Mesenchymal stem cell (in vitro differentiated cells and primary cell): ENCODE data around the gene C1orf198.

ENCODE experiments used
- DNase-seq: peaks from one replicate; pipeline ENCODE4 v3.0.0-alpha.2; 2013
- H2AFZ ChIP-seq: one replicate; pipeline ENCODE4 v1.6.1; 2013; ENCODE audit warnings: low read depth, mild to moderate bottlenecking, control low read depth, inconsistent platforms, low read length, moderate library complexity
- H2AK5ac ChIP-seq: 2 replicates; pipeline ENCODE4 v1.6.1; 2013; ENCODE audit warnings: low read length, moderate library complexity, mild to moderate bottlenecking, inconsistent platforms; ENCODE audit not compliant: severe bottlenecking
- H2BK120ac ChIP-seq: one replicate; pipeline ENCODE4 v1.6.1; 2013; ENCODE audit warnings: low read depth, mild to moderate bottlenecking, inconsistent platforms, low read length, moderate library complexity
- H2BK12ac ChIP-seq, 2 experiments: one replicate each; pipeline ENCODE4 v1.6.1; 2013; ENCODE audit warnings: inconsistent platforms in 2 of 2, low read length in 2 of 2, mild to moderate bottlenecking in 2 of 2, moderate library complexity in 2 of 2, control low read depth in 1 of 2
- H2BK15ac ChIP-seq: one replicate; pipeline ENCODE4 v1.6.1; 2013; ENCODE audit warnings: mild to moderate bottlenecking, low read depth, inconsistent platforms; ENCODE audit not compliant: poor library complexity, severe bottlenecking
- H2BK5ac ChIP-seq: 2 replicates; pipeline ENCODE4 v1.6.1; 2013; ENCODE audit warnings: low read depth, mild to moderate bottlenecking, low read length, control low read depth, inconsistent platforms; ENCODE audit not compliant: poor library complexity, severe bottlenecking
- H3K14ac ChIP-seq, 2 experiments: one replicate each; pipeline ENCODE4 v1.6.1; 2013; ENCODE audit warnings: inconsistent platforms in 2 of 2, low read length in 2 of 2, control low read depth in 1 of 2, mild to moderate bottlenecking in 1 of 2, moderate library complexity in 1 of 2
- H3K18ac ChIP-seq, 2 experiments: one replicate each; pipeline ENCODE4 v1.6.1; 2013; ENCODE audit warnings: inconsistent platforms in 2 of 2, low read length in 2 of 2, control low read depth in 1 of 2, low read depth in 1 of 2, mild to moderate bottlenecking in 1 of 2
- H3K23ac ChIP-seq, 2 experiments: one replicate each; pipeline ENCODE4 v1.6.1; 2013; ENCODE audit warnings: inconsistent platforms in 2 of 2, low read length in 2 of 2, mild to moderate bottlenecking in 2 of 2, moderate library complexity in 2 of 2, control low read depth in 1 of 2
- H3K27ac ChIP-seq: 2 replicates; pipeline ENCODE4 v1.5.1; 2013; ENCODE audit warnings: mild to moderate bottlenecking, moderate library complexity, low read length, control low read depth, inconsistent platforms; ENCODE audit not compliant: poor library complexity, severe bottlenecking
- H3K27me3 ChIP-seq, 2 experiments: 2 replicates each; pipeline versions ENCODE4 v1.6.1 to v1.7.0; 2013; ENCODE audit warnings: low read length in 2 of 2, mild to moderate bottlenecking in 2 of 2, moderate library complexity in 2 of 2, control low read depth in 1 of 2, inconsistent platforms in 1 of 2; ENCODE audit not compliant: control insufficient read depth in 1 of 2, insufficient read depth in 1 of 2
- H3K36me3 ChIP-seq, 2 experiments: 2 replicates each; pipeline versions ENCODE4 v1.6.1 to v1.7.0; 2013; ENCODE audit warnings: low read length in 2 of 2, control low read depth in 1 of 2, inconsistent platforms in 1 of 2, low read depth in 1 of 2, mild to moderate bottlenecking in 1 of 2; ENCODE audit not compliant: insufficient read depth in 2 of 2, control insufficient read depth in 1 of 2
- H3K4ac ChIP-seq, 2 experiments: one replicate each; pipeline ENCODE4 v1.6.1; 2013; ENCODE audit warnings: inconsistent platforms in 2 of 2, low read length in 2 of 2, mild to moderate bottlenecking in 2 of 2, moderate library complexity in 2 of 2, control low read depth in 1 of 2, low read depth in 1 of 2
- H3K4me1 ChIP-seq: 2 replicates; pipeline ENCODE4 v1.6.1; 2013; ENCODE audit warnings: low read depth, low read length, control low read depth; ENCODE audit not compliant: control insufficient read depth, insufficient read depth
- H3K4me2 ChIP-seq: 2 replicates; pipeline ENCODE4 v1.6.1; 2013; ENCODE audit warnings: low read length, mild to moderate bottlenecking, inconsistent platforms; ENCODE audit not compliant: poor library complexity, severe bottlenecking
- H3K4me3 ChIP-seq, 2 experiments: 2 replicates each; pipeline versions ENCODE4 v1.5.1 to v1.7.0; 2013; ENCODE audit warnings: low read length in 2 of 2, mild to moderate bottlenecking in 2 of 2, control low read depth in 1 of 2, low read depth in 1 of 2; ENCODE audit not compliant: insufficient read depth in 1 of 2
- H3K79me1 ChIP-seq: replicated peaks from 2 replicates; pipeline ENCODE4 v1.6.1; 2013; ENCODE audit warnings: mild to moderate bottlenecking, control low read depth, low read length, inconsistent platforms; ENCODE audit not compliant: poor library complexity, severe bottlenecking
- H3K9ac ChIP-seq: 2 replicates; pipeline ENCODE4 v1.7.0; 2013; ENCODE audit warnings: mild to moderate bottlenecking, low read length, moderate library complexity
- H3K9me3 ChIP-seq: 2 replicates; pipeline ENCODE4 v1.7.0; 2013; ENCODE audit warnings: mild to moderate bottlenecking, low read length; ENCODE audit not compliant: control insufficient read depth
- H4K8ac ChIP-seq: one replicate; pipeline ENCODE4 v1.6.1; 2013; ENCODE audit warnings: inconsistent platforms, mild to moderate bottlenecking, low read length, moderate library complexity
- H4K91ac ChIP-seq: one replicate; pipeline ENCODE4 v1.6.1; 2013; ENCODE audit warnings: mild to moderate bottlenecking, low read length, inconsistent platforms
- WGBS: methylation state at CpG from one replicate; pipeline ENCODE4 v1.1.7; 2013; ENCODE audit warnings: mixed read lengths; 5-methylcytosine and 5-hydroxymethylcytosine counted together

C1orf198 gene

DNA sequence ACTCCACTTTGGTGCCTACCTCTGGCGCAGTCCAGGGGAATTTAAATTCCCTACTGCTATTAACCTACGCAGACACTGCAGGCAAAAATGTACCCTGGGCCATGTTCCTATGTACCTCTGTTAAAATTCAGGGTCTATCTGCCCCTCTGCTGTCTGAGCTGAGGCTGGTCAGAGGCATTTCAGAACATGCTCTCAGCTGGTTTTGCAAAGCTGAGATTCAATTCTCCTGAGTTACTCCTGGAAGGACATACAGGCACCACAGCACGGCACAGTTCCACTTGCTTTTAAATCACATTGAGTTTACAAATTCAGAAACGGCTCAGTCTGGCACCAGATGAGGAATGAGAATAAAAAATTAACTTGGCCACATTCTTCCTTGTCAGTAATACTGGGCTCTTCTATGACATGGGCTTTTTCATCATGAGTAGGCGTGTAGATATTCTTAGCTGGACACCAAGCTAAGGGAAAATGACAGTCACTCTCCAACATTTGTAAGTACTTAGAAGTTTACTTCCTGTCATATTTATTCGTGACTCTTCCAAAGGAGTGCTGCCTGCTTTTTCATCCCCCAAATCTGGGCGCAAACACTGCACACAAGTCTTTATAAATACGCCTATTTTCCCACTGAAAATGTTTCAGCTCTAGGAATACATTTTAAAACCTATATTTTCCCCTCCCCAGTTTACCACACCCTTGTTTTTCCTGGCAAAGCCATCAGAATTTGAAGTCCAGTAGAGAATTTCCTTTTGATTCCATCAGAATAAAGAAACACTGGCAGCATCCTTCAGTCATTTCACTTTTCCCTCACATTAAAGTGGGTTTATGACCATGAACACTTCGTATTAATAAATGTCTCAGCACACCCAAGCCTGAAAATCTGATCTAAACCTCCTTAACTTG is 1.9 kb downstream of the C1orf198 start:
- no peak overlapping the region for H3K14ac ChIP-seq
- H3K4me2 ChIP-seq = peak overlapping the region; percentile 76
- no peak overlapping the region for H2BK12ac ChIP-seq
- H4K91ac ChIP-seq = no peak overlapping the region
- peaks cover 29% of the 10 kb centered on the region for H3K4me1 ChIP-seq
- H2BK15ac ChIP-seq = no peak overlapping the region
- peak overlapping the region; percentile 75 for H3K27ac ChIP-seq
- no peak overlapping the region for H3K23ac ChIP-seq
- 70% methylated on average over 9 of the region's 9 CpGs for WGBS
- DNase-seq = peak; percentile 47
- peak overlapping the region; percentile 51 for H2AK5ac ChIP-seq
- no peak overlapping the region for H4K8ac ChIP-seq
- no peaks in the 10 kb centered on the region for H3K27me3 ChIP-seq
- H2BK5ac ChIP-seq = no peak overlapping the region
- H2AFZ ChIP-seq = no peak overlapping the region
- H3K18ac ChIP-seq = peak overlapping the region in 1 of 2 experiments; percentile 30
- H3K4me3 ChIP-seq = peak overlapping the region in 1 of 2 experiments; percentile 98
- H3K4ac ChIP-seq = peak overlapping the region in 1 of 2 experiments; percentile 68
- H2BK120ac ChIP-seq = no peak overlapping the region
- H3K9me3 ChIP-seq = no peaks in the 10 kb centered on the region
- peaks cover 14% of the 10 kb centered on the region for H3K79me1 ChIP-seq
- H3K36me3 ChIP-seq = peaks cover 7 to 18% of the 10 kb centered on the region in 2 experiments
- H3K9ac ChIP-seq = peak overlapping the region; percentile 92

DNA sequence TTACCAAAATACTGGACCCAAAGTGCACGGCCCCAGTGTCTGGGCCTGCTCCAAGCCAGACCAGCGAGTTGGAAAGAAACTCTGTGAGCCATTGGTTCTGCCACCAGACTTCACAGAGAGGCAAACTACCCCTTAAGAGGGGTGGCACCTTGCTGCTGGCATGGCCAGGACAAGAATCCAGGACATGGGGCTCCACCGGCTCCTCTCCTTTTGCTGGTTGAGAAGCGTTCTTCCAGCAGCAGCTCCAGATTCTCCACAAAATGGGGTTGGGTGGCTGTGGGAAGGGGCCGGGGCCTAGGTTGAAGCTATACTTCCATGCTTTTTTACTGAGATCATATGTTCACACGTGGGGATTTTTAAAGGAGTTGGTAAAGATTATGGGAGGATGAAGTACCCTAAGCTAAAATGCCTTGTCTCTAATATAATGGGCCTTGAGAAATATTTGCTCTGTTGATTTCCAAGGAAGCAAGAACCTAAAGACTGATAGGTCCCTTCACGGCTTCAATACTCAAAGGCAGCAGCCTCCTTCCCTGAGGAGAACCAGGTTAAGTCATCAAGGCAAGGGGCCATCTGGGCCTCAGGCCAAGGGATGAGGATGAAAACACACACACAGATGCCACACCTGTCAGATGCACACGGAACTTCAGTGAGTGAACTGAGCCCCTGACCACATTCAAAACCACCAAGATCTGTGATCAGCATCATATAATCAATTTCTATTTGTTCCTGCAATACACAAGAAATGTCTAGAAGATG is 3.1 kb downstream of the C1orf198 start:
- WGBS = 96% methylated on average over 8 of the region's 8 CpGs
- H4K8ac ChIP-seq = no peak overlapping the region
- H3K4ac ChIP-seq = no peak overlapping the region
- H3K14ac ChIP-seq = no peak overlapping the region
- no peaks in the 10 kb centered on the region for H3K27me3 ChIP-seq
- no peak overlapping the region for H2BK15ac ChIP-seq
- H2BK5ac ChIP-seq = no peak overlapping the region
- H3K9ac ChIP-seq = peak overlapping the region; percentile 92
- H3K27ac ChIP-seq = no peak overlapping the region
- no peak overlapping the region for H2BK12ac ChIP-seq
- no peaks in the 10 kb centered on the region for H3K9me3 ChIP-seq
- no peak overlapping the region for H2AFZ ChIP-seq
- H3K4me3 ChIP-seq = peak overlapping the region in 1 of 2 experiments; percentile 98
- H2AK5ac ChIP-seq = peak overlapping the region; percentile 77
- H3K36me3 ChIP-seq = peaks cover 9 to 26% of the 10 kb centered on the region in 2 experiments
- H3K23ac ChIP-seq = no peak overlapping the region
- no peak overlapping the region for H3K4me2 ChIP-seq
- H3K4me1 ChIP-seq = peaks cover 31% of the 10 kb centered on the region
- peaks cover 19% of the 10 kb centered on the region for H3K79me1 ChIP-seq
- H4K91ac ChIP-seq = no peak overlapping the region
- DNase-seq = no peak
- H3K18ac ChIP-seq = no peak overlapping the region
- H2BK120ac ChIP-seq = no peak overlapping the region

DNA sequence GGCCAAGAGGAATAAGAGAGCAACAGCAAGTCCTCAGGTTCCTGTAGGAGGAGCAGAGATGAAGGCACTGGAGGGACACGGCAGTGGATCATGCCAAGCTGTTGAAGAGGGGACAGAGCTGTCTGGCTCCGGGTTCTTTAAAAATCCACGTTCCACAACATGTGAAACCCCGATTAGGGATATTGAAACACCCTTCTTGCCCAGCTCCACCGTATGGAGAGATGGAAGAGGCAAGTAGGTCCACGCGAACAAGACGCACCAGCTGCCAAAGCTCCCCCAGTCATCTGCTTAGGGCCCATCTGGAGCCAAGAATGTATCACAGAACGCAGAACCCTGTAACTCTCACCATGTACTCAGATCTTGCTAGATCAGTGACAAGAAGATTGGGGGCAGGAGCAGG is 3.9 kb downstream of the C1orf198 start:
- peaks cover 32% of the 10 kb centered on the region for H3K4me1 ChIP-seq
- peaks cover 9 to 26% of the 10 kb centered on the region in 2 experiments for H3K36me3 ChIP-seq
- peaks cover 20% of the 10 kb centered on the region for H3K79me1 ChIP-seq
- no peak overlapping the region for H3K27ac ChIP-seq
- H3K27me3 ChIP-seq = no peaks in the 10 kb centered on the region
- no peak overlapping the region for H2BK5ac ChIP-seq
- H2AFZ ChIP-seq = no peak overlapping the region
- H3K14ac ChIP-seq = no peak overlapping the region
- no peak overlapping the region for H2BK12ac ChIP-seq
- no peak overlapping the region for H3K4me2 ChIP-seq
- no peak overlapping the region for H3K9ac ChIP-seq
- no peak overlapping the region for H4K8ac ChIP-seq
- H2BK120ac ChIP-seq = no peak overlapping the region
- no peak overlapping the region for H2AK5ac ChIP-seq
- H3K18ac ChIP-seq = peak overlapping the region in 1 of 2 experiments; percentile 28
- 96% methylated on average over 8 of the region's 9 CpGs for WGBS
- no peaks in the 10 kb centered on the region for H3K9me3 ChIP-seq
- H2BK15ac ChIP-seq = no peak overlapping the region
- H3K4ac ChIP-seq = no peak overlapping the region
- H4K91ac ChIP-seq = no peak overlapping the region
- H3K4me3 ChIP-seq = peak overlapping the region in 1 of 2 experiments; percentile 98
- H3K23ac ChIP-seq = no peak overlapping the region
- no peak for DNase-seq

DNA sequence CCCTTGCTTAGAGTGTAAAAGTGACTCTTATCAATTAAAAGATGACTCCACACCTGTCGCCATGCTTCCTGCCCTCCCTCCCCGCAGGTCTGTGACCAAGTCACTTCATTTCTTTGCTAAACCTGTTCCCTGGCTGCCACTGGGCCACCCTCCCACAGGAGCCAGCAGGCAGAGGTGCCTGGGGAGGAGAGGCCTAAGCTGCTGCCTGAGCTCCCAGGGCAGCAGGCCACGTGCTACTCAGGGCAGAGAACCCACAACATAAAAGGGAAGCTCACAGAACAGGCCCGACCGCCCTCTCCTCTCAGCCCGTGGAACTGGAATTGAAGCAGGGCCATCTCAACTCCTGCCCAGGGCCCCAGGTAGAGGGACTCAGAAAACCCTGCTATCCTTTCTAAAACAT is 4.9 kb downstream of the C1orf198 start:
- no peak overlapping the region for H2AFZ ChIP-seq
- DNase-seq = no peak
- peaks cover 22% of the 10 kb centered on the region for H3K79me1 ChIP-seq
- H3K4ac ChIP-seq = peak overlapping the region; percentile 54 to 79
- no peak overlapping the region for H4K91ac ChIP-seq
- no peak overlapping the region for H3K27ac ChIP-seq
- peak overlapping the region; percentile 71 for H2AK5ac ChIP-seq
- H3K4me3 ChIP-seq = peak overlapping the region in 1 of 2 experiments; percentile 11
- WGBS = 88% methylated on average over 6 of the region's 6 CpGs
- peaks cover 9 to 26% of the 10 kb centered on the region in 2 experiments for H3K36me3 ChIP-seq
- no peak overlapping the region for H3K14ac ChIP-seq
- no peak overlapping the region for H3K9ac ChIP-seq
- H2BK120ac ChIP-seq = no peak overlapping the region
- H3K23ac ChIP-seq = peak overlapping the region in 1 of 2 experiments; percentile 81
- H2BK15ac ChIP-seq = peak overlapping the region; percentile 26
- no peaks in the 10 kb centered on the region for H3K27me3 ChIP-seq
- peak overlapping the region; percentile 81 for H4K8ac ChIP-seq
- H3K9me3 ChIP-seq = no peaks in the 10 kb centered on the region
- H3K18ac ChIP-seq = no peak overlapping the region
- peak overlapping the region in 1 of 2 experiments; percentile 24 for H2BK12ac ChIP-seq
- peaks cover 35% of the 10 kb centered on the region for H3K4me1 ChIP-seq
- no peak overlapping the region for H2BK5ac ChIP-seq
- no peak overlapping the region for H3K4me2 ChIP-seq
